Urinary bladder (tissue), 4 donors: ENCODE data around the gene ABHD16B. TPM values are rescaled to one million over a fixed set of nuclear protein-coding genes. Genes with fewer than 3 reads are reported as not detected.
A peak's percentile ranks its signal among the peaks of the same experiment; 100 is the strongest.

Source experiments
- DNase-seq: peaks from one replicate; pipeline ENCODE4 v3.0.0-alpha.2; 2015; ENCODE audit errors: extremely low spot score
- H3K27ac ChIP-seq: one replicate; pipeline ENCODE4 v1.5.1; 2013; ENCODE audit warnings: low read depth, mild to moderate bottlenecking, moderate library complexity
- H3K36me3 ChIP-seq: one replicate; pipeline ENCODE4 v1.6.1; 2013; ENCODE audit warnings: mild to moderate bottlenecking, moderate library complexity; ENCODE audit not compliant: insufficient read depth
- H3K4me1 ChIP-seq: one replicate; pipeline ENCODE4 v1.6.1; 2013; ENCODE audit warnings: mild to moderate bottlenecking, moderate library complexity; ENCODE audit not compliant: insufficient read depth
- H3K4me3 ChIP-seq: one replicate; pipeline ENCODE4 v1.5.1; 2013; ENCODE audit warnings: low read depth, low read length
- WGBS: extraction: QIAGEN DNeasy Blood & Tissue Kit; methylation state at CpG from one replicate; pipeline ENCODE4 v1.1.7; 2013; 5-methylcytosine and 5-hydroxymethylcytosine counted together
- polyA plus RNA-seq: library from polyadenylated mRNA; stranded (reverse); fragments of 200-250 nt; gene quantifications from one replicate; pipeline ENCODE4 v1.2.3, GENCODE V29; 2013
- total RNA-seq: library from RNA; depleted of rRNA; stranded (reverse); fragments of >200 nt; gene quantifications from one replicate; pipeline ENCODE4 v1.2.3, GENCODE V29; 2014
- donor health status: healthy with polysubstance abuse.
- donor health status: healthy.

ABHD16B gene
- total RNA-seq (not detected), polyA plus RNA-seq (0.68 TPM)

DNA sequence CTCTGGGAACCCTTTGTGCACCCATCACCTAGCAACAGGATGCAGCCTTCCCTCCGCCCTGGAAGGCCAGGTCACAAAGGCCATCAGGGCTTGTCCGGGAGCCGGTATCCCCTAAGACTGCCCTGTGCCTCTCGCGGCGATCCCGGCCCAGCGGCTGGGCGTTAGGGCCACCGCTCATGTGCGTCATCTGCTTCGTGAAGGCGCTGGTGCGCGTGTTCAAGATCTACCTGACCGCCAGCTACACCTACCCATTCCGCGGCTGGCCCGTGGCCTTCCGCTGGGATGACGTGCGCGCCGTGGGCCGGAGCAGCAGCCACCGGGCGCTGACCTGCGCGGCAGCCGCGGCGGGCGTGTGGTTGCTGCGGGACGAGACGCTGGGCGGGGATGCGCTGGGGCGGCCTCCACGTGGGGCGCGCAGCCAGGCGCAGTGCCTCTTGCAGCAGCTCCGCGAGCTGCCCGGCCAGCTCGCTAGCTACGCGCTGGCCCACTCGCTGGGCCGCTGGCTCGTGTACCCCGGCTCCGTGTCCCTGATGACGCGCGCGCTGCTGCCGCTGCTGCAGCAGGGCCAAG lies at the start of gene ABHD16B:
Gene ABHD16B, plus strand, starts transcription at position 134 of the 570 bp plus-strand sequence. Its CDS starts 43 bp downstream, at position 177.
- no peak for DNase-seq
- Histone ChIP-seq H3K36me3 (no peaks in the 10 kb centered on the region), H3K4me3 (no peak within 1 kb of the TSS), H3K4me1 (no peaks in the 10 kb centered on the region), H3K27ac (no peak within 1 kb of the TSS)
- 95% methylated on average over 59 of the region's 59 CpGs for WGBS

DNA sequence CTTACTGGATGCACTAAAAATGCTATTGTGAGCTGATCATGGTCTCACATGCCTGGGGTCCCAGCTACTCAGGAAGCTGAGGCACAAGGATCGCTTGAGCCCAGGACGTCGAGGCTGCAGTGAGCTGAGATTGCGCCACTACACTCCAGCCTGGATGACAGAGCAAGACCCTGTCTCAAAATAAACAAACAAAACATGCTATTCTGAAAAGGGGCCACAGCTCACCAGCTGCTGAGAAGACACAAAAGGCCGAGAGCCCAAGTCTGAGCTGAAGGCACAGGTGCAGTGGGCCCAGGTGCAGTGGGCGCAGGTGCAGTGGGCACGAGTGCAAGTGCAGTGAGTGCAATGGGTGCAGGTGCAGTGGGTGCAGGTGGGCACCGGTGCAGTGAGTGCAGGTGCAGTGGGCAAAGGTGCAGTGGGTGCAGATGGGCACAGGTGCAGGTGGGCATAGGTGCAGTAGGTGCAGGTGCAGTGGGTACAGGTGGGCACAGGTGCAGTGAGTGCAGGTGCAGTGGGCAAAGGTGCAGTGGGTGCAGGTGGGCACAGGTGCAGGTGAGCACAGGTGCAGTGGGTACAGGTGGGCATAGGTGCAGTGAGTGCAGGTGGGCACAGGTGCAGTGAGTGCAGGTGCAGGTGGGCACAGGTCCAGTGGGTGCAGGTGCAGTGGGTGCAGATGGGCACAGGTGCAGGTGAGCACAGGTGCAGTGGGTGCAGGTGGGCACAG lies 46.2 kb upstream of the ABHD16B start:
- H3K27ac ChIP-seq: no peak overlapping the region
- no peak overlapping the region for H3K4me3 ChIP-seq
- H3K36me3 ChIP-seq: no peaks in the 10 kb centered on the region
- WGBS: 72% methylated on average over 8 of the region's 8 CpGs
- H3K4me1 ChIP-seq: no peaks in the 10 kb centered on the region
- DNase-seq: no peak

DNA sequence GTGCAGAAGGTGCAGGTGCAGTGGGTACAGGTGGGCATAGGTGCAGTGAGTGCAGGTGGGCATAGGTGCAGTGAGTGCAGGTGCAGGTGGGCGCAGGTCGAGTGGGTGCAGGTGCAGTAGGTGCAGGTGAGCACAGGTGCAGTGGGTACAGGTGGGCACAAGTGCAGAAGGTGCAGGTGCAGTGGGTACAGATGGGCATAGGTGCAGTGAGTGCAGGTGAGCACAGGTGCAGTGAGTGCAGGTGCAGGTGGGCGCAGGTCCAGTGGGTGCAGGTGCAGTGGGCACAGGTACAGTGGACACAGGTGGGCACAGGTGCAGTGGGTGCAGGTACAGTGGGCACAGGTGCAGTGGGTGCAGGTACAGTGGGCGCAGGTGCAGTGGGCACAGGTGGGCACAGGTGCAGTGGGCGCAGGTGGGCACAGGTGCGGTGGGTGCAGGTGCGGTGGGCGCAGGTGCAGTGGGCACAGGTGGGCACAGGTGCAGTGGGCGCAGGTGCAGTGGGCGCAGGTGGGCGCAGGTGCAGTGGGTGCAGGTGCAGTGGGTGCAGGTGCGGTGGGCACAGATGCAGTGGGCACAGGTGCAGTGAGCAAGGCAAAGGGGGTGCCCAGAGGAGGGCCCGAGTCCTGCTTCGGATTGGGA lies 45.6 kb upstream of the ABHD16B start:
- Histone ChIP-seq H3K27ac (no peak overlapping the region), H3K4me3 (no peak overlapping the region), H3K4me1 (no peaks in the 10 kb centered on the region), H3K36me3 (no peaks in the 10 kb centered on the region)
- no peak for DNase-seq
- WGBS: 90% methylated on average over 14 of the region's 14 CpGs

DNA sequence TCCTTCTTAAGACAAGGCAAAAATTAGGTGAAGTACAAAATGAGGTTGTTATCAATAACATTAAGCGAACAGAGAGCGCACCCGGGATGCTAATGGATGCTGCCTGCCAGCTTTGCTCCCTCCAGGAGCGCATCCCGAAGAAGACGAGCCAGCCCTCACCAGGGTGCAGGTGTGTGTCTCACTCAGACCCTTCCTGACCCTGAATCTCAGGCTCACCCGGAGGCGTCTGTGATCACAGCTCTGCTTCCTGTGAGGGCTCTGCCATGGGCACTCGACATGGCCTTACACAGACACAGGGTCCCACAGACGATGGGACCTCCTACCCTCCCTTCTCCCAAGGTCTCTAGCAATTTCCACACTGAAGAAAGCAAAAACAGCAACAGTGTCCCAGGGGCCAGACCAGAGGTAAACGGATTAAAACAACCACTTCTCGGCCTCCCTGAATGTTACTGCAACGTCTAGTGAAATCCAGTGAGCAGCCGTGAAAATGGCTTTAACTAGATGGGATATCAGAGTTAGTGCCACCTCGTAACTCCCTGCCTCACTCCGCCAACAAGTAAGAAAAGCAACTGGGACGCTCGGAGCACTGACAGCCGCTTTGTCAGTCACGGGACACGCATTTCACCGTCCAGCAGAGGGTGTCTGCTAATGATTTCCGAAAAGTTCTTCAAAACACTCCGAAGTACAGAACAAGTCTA lies 41.9 kb upstream of the ABHD16B start:
- 56% methylated on average over 24 of the region's 24 CpGs for WGBS
- no peaks in the 10 kb centered on the region for H3K36me3 ChIP-seq
- H3K27ac ChIP-seq: no peak overlapping the region
- DNase-seq: no peak
- H3K4me1 ChIP-seq: no peaks in the 10 kb centered on the region
- H3K4me3 ChIP-seq: no peak overlapping the region

DNA sequence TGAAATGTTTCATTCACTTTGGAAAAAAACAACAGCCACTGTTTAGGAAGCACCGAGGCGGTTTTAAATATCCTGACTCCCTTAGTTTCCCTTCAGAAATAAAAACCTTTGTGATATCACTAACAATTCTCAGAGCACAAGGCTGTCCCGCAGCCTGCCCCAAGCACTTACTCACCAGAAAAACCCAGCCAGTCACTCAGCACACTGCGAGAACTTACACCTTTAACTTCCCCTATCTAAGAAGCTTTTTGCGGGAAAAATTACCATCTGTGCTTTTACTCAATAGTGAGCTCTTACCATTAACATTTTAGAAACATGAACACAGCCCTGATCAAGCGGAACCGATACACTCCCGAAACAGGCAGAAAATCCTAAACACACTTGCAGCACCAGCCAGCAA lies 39.5 kb upstream of the ABHD16B start:
- Histone ChIP-seq H3K4me1 (no peaks in the 10 kb centered on the region), H3K27ac (no peak overlapping the region)
- 93% methylated on average over 8 of the region's 8 CpGs for WGBS

DNA sequence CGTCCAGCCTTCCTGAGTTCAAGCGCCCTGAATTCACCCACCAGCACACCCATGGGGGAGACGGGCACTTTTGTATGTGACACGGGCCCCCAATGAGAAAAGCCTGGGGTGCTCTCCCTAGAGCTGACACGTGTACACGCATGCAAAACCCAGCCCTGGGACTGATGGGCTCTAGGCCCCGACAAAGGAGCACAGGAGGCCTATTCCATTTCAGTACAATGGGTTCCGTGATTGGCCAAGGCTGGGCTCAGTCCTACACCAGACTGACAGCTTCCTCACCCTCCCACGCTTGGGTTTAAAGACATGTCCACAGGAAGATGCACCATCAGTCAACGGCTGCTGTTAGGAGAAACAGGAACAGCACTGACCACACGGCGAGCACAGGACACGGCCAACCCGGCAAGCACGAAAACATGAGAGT lies 39.0 kb upstream of the ABHD16B start:
- H3K36me3 ChIP-seq: no peaks in the 10 kb centered on the region
- no peak for DNase-seq
- WGBS: 82% methylated on average over 15 of the region's 15 CpGs
- H3K27ac ChIP-seq: no peak overlapping the region
- no peaks in the 10 kb centered on the region for H3K4me1 ChIP-seq
- H3K4me3 ChIP-seq: no peak overlapping the region

More for the DNA sequence above, 39.5 kb upstream of the ABHD16B start:
- no peaks in the 10 kb centered on the region for H3K36me3 ChIP-seq
- no peak overlapping the region for H3K4me3 ChIP-seq
- DNase-seq: no peak

DNA sequence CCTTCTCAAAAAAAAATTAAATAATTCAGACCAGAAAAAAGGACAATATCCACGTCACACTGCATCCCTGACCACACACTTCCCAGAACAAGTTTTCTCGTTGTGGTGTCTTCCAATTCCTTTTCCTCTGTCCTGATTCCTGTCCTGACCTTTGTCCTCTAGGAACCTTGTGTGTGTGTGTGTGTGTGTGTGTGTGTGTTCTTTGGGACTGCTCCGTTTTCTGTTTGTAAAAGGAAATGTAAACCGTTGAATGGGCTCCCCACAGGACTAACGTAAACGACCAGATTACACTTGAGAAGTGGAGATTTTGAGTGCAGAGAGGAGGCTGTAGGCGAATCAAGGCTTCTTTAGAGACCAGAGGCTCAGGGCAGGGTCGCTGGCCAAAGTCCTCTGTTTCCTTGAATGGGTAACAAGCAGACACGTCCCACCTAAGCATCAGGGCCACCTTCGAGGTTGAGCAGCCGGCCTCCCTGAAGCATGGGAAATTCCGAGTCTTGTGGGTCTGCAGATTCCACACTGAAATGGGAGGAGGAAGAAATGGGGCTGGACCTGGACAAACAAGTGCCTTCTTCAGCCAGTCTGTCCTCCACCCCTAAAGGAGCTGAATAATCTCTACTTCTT lies 37.5 kb upstream of the ABHD16B start:
- no peak for DNase-seq
- WGBS: 59% methylated on average over 12 of the region's 12 CpGs

DNA sequence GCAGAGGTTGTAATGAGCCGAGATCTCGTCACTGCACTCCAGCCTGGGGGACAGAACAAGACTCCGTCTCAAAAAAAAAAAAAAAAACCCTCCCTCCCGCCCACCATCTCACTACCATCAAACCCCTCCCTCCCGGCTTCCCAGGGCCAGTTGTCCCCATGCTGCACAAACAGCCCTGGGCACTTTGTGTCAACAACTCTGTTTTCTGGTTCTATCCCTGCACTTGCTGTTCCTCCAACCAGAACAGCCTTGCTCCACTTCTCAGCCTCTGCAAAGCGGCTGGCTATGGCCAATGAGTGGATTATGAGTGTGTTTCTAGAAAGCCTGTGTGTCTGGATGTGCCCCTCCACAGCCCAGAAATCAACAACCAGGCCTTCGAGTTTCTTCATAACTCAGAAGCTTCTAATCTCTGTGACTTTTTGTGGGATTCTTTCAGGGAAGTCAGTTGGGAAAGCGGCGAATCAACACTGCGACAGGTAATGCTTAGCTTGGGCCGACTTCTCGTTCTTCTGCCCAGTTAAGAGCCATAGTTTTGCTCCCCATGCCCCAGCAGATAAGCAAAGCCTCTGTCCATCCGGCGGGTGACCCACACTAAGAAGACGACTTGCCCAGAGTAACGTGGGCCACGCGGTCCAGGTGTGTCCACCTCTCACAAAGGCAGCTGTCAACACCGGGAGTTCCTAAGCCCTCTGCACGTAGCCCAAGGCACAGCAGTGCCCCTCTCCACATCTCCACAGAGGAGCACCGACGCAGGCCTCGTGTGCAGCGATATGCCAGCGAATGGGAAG lies 35.8 kb upstream of the ABHD16B start:
- 85% methylated on average over 25 of the region's 25 CpGs for WGBS
- no peak overlapping the region for H3K27ac ChIP-seq
- no peak for DNase-seq
- H3K4me3 ChIP-seq: no peak overlapping the region
- H3K4me1 ChIP-seq: no peaks in the 10 kb centered on the region
- no peaks in the 10 kb centered on the region for H3K36me3 ChIP-seq

More for the DNA sequence above, 37.5 kb upstream of the ABHD16B start:
- no peak overlapping the region for H3K4me3 ChIP-seq
- H3K27ac ChIP-seq: no peak overlapping the region
- H3K36me3 ChIP-seq: no peaks in the 10 kb centered on the region
- no peaks in the 10 kb centered on the region for H3K4me1 ChIP-seq

DNA sequence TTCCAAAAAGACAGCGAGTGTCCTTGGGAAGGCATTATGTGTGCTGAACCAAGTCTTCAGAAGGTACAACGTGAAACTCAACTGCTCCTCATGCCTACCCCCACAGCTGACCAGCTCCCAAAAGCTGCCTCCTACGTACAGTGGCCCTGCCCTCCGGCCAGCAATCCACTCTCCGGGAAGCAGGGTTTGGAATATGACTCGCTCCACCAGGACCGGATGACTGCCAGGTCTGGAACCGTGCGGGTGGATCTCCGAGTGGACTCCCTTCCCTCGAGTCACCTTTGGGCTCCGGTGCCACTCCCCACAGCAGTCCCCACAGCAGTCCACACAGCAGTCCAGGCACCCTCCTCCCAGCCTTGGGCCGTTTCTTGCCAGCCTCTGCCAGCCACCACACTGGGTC lies 34.5 kb upstream of the ABHD16B start:
- Histone ChIP-seq H3K4me3 (no peak overlapping the region), H3K27ac (no peak overlapping the region), H3K4me1 (no peaks in the 10 kb centered on the region), H3K36me3 (no peaks in the 10 kb centered on the region)
- no peak for DNase-seq
- 78% methylated on average over 13 of the region's 13 CpGs for WGBS

DNA sequence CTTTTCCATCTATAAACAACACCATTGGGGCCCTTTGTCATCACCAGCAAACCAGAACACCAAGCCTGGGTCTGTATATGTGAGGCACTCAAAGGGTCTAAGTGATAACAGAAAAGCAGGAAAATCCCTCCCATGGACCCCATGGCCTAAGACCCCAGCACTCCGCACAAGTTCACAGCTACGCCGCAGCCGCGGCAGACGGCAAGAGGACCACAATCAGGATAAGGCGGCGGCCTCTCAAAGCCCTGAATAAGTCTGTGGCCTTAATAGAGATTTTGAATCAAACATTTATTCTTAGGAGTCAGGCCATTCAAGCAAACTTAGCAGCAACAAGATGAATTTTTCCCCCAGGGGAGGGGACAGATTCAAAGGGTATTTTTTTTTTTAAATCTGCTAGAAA lies 33.2 kb upstream of the ABHD16B start:
- H3K4me1 ChIP-seq: no peaks in the 10 kb centered on the region
- no peak overlapping the region for H3K27ac ChIP-seq
- 96% methylated on average over 8 of the region's 8 CpGs for WGBS
- H3K4me3 ChIP-seq: no peak overlapping the region
- no peaks in the 10 kb centered on the region for H3K36me3 ChIP-seq
- no peak for DNase-seq

DNA sequence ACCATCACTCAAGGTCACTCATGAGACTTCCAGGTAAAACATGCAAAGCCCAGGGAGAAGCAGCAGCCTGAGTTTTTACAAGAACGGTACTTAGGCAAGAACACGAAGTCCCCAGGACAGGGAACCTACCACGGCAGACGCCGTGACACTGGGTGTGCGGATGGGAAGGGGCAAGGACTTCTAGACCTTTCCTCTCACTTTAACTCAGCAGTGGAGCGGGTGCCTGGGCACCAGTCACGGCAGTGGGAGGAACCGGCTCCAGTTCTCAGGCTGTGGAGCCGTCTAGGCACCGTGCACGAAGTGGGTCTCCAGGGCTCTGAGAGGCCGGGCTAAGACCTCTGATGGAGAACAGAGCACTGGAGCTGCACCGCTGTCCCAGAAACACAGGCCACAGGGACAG lies 32.8 kb upstream of the ABHD16B start:
- 76% methylated on average over 14 of the region's 14 CpGs for WGBS

DNA sequence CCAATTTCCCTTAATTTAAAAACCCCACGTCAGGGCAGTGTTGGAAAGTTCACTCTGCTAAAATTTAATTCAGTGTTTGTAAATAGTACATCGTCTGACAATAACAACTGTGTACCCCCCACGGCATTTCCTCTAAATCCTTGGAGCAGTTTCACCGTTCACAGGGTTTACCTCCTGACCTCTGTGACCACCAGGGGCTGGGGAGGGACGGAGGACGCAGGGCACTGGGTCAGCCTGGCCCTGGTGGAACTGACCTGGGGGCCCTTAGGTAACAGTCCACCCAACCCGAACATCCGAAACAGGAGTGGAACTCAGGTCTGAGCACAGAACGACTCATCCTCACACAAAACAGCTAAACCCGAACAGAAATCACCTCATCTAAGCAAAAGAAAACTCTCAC lies 32.3 kb upstream of the ABHD16B start:
- Histone ChIP-seq H3K36me3 (no peaks in the 10 kb centered on the region), H3K4me1 (no peaks in the 10 kb centered on the region), H3K4me3 (no peak overlapping the region), H3K27ac (no peak overlapping the region)
- no peak for DNase-seq
- 75% methylated on average over 10 of the region's 10 CpGs for WGBS

More for the DNA sequence above, 32.8 kb upstream of the ABHD16B start:
- Histone ChIP-seq H3K4me3 (no peak overlapping the region), H3K4me1 (no peaks in the 10 kb centered on the region), H3K36me3 (no peaks in the 10 kb centered on the region), H3K27ac (no peak overlapping the region)
- DNase-seq: no peak

DNA sequence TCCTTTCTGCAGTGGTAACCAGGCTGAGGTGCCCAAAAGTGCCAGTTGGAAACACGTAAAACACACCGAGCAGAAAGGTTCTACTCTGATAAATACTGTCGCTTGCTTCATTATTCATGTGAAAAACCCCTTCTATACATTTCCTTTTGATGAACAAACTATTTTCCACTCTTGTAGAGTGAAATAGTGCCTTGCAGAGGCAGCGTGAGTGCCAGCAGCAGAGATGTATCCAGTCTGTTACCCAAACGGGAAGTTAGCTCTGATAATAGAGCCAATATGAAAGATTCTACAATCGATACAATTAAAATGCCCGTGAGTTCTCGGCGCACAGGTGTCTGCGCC lies 31.7 kb upstream of the ABHD16B start:
- Histone ChIP-seq H3K4me1 (no peaks in the 10 kb centered on the region), H3K36me3 (no peaks in the 10 kb centered on the region), H3K4me3 (peak overlapping the region; percentile 85), H3K27ac (no peak overlapping the region)
- 19% methylated on average over 10 of the region's 10 CpGs for WGBS
- DNase-seq: no peak
